ENCODE measurements around the gene CENPVL3. TPM values are rescaled to one million over a fixed set of nuclear protein-coding genes. Genes with fewer than 3 reads are reported as not detected.
"Not testable (repeated sequence)": the region's sequence is repeated elsewhere in the genome, so short reads cannot be mapped to it uniquely, and the experiment has no call there.

Gene CENPVL3
- total RNA-seq (2014; rRNA removed; shearing (Covaris generic)), result 0.31 and 0.44 TPM in 2 replicates

DNA sequence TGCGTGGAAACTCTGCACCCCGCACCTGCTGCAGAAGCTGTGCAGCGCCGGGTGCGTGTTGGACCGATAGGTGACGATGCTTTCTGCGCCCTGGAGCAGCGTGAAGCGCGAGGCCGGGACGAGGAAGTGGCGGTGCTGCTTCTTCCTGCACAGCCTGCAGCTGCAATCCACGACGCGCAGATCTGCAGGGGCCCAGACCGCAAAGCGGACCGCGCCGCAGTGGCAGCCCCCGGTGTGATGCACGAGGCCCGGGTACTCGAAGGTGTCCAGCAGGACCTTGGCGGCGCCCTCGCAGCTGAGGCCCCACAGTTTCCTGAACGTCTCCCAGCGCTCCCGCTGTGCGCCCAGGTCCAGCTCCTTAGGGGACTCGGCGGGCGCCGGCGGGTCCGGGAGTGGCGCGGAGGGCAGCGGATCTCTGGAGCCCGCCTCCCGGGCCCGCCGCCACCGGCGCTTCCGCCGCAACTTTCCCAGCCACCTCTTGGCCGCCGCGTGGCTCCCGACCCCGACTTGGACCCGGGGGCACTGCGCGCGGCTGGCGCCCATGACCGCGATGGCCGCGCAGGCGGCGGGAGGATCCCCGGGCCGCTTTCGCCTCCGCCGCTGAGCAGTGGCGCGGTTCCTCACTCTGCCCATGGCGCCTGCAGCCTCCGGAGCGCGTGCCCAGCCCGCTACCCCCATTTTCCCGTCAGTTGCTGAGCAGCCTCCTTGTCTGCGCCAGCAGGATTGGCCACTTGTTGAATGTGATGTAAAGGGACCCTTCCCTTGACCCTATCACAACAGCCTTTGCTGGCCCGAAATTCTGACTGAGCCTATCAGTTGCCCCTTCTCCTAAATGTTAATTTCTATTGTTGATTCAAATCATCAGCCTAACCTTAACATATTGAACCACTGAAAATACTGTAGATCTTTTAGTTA lies at the start of gene CENPVL3:
Gene CENPVL3, minus strand, starts transcription at position 672 of the 915 bp plus-strand sequence. Its CDS starts 39 bp downstream, at position 633.
- not testable (repeated sequence) for DNase-seq (ENCODE audit: low spot score)

DNA sequence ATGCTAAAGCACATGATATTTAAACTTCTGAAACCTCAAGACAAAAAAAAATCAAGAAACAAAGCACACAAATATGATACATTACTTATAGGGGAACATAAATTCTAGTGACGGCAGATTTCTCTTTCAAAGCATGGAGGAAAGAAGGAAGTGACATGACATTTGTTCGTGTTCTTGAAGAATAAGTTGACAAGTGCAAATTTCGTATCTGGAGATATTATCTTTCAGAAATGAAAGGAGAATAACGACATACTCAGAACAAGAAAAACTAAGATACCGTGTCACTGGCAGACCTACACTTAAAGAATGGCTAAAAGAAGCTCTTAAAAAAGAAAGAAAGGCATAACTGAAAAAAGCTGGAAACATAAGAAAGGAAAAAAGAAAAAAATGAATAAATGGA lies 47.3 kb upstream of the CENPVL3 start:
- in situ Hi-C loops (cut with HindIII; ENCODE audit: low sequenced_read_pairs), result no loop called here
- DNase-seq (ENCODE audit: low spot score), result no peak

More for the DNA sequence above, at the start of gene CENPVL3:
- in situ Hi-C loops (cut with HindIII; ENCODE audit: low sequenced_read_pairs), result not testable (repeated sequence)

DNA sequence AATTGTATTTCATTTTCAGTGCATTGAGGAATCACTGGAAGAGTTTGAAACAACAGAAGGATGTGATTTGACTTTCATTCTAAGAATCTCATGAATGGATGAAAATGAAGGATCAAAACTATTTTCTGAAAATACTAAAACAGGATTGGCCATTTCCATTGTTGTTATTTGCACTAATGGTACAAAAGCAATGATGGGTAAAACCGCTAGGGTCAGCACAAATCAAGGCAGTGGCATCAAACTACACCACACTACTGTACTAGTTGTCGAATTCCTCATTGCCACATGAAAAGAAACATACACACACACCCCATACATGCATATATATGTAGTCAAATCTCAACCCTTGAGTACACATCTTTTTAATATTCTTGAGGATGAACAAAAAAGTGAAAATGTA lies 24.7 kb upstream of the CENPVL3 start:
- in situ Hi-C loops (cut with HindIII; ENCODE audit: low sequenced_read_pairs), result no loop called here
- DNase-seq (ENCODE audit: low spot score), result no peak

DNA sequence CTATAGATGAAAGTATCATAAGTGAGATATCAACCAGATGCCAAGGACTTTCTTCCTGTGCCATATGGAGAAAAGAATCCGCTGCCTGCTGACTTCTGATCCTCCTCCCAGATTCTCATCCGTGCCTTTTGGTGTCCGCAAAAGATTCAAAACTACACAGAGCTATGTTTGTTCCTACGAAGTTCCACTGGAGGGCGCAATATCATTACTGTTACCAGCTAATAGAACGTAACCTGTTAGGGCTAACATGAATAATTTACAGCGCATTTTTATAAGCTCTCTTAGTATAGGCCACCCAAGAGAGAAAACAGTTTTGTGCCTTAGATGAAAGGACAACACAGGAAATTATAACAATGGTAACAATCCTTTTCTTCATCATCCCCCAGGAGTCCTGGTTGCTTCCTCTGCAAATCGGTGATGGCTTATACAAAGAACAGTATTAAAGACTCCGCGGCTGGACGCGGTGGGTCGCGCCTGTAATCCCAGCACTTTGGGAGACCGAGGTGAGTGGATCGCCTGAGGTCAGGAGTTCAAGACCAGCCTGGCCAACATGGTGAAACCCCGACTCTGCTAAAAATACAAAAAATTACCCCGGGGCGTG lies 22.8 kb upstream of the CENPVL3 start:
- in situ Hi-C loops (cut with HindIII; ENCODE audit: low sequenced_read_pairs), result no loop called here
- DNase-seq (ENCODE audit: low spot score), result peak; percentile 65

DNA sequence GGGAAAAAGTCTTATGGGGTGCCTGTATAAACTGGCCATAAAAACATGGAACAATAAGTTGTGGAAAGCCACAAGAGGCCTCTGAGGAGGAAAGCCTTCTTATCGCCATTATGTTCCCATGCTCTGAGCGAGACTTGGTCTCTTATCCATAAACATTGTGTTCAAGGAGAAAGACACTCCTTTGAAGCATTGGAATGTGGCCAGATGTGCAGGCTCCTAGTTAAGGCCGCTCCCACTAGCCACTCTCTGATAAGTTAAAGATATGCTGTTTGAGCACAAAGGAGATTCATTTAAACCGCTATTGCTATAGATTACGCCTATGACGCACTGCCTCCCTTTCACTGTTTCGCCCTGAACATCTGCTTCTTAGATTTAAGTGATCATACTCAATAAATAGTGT lies 17.8 kb upstream of the CENPVL3 start:
- in situ Hi-C loops (cut with HindIII; ENCODE audit: low sequenced_read_pairs); DNase-seq (ENCODE audit: low spot score): not testable (repeated sequence)

DNA sequence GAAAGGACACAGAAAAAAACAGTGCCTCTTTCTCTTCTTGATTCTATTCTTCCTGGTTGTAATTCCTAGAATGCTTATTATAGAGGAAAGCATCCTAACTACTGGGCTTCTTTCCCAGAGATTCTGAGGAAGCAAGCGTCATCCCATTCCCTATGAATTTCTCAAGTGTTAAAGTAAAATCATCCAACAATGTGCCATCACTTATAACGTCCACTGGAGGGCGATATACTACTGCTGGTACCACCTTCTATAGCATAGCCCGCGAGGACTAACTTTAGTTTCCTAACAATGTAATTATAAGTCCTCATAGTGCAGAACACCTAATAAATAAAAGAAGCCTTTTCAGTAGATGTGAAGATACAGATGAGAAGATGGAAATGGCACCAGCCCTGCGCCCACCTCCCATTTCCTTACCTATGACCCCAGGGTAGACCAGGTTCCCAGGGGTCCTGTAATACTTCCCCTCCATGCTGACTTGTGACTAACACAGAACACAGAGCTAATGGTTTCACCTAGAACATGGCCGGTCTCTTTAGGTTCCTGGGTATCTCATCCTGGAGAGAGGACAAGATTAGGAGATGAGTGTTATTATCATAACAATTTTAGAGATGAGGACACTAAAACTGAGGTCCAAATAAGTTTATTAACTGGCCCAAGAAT lies 4.2 kb downstream of the CENPVL3 start:
- DNase-seq (ENCODE audit: low spot score), result peak; percentile 12
- in situ Hi-C loops (cut with HindIII; ENCODE audit: low sequenced_read_pairs), result no loop called here

DNA sequence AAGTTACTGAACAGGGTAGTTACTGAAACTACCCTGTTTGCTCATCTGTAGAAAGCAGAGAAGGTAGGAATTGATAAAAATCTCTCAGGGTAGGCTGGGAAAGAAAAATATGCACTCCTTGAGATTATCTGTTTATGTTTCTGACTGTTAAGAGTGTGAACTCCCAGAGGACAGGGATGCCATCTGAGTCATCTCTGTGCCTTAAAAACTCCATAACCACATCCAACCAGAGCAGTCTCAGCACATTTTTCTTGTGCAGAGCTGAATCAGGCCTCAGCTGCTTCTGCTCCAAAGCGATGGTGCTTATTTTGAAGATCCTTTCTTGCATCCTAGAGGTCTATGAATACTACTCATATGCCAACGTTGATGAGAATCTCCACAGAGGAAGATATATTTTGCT lies 9.9 kb downstream of the CENPVL3 start:
- in situ Hi-C loops (cut with HindIII; ENCODE audit: low sequenced_read_pairs), result no loop called here
- no peak for DNase-seq (ENCODE audit: low spot score)

DNA sequence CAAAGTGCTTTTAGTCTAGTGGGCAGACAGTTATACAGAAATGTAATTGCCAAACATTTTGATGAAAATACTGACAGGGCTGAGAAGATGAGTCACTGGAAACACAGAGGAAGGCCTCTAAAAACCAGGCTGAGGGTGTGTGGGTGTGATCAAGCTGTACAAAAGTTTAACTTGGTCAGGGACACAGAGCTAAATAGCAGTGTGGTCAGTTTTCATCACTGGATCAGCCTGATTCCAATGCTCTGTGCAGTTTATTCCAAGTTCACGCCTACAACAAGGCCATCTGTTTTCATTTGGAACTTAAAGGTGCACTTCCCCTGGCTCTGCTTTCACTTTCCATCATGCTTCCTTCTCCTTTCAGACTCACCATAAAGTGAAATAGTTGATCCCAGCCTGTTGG lies 10.6 kb downstream of the CENPVL3 start:
- no peak for DNase-seq (ENCODE audit: low spot score)
- in situ Hi-C loops (cut with HindIII; ENCODE audit: low sequenced_read_pairs), result no loop called here

DNA sequence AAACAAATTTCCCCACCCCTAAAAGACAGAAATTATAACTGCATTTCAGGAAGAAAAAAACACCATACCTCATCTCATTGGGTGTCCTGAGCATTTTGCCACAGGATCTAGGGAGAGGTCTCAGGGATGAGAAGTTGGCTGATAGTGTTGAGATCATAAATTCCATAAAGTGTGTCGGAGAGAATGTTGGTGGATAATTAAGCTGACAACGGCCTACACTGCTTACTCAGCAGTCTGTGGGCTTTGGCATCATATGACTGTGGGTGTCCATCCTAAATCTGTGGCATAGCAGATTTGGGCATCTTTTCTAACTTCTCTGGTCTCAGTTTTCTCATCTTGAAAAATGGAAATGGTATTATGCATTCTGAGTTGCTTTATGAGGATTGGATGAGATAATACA lies 12.3 kb downstream of the CENPVL3 start:
- in situ Hi-C loops (cut with HindIII; ENCODE audit: low sequenced_read_pairs), result no loop called here
- DNase-seq (ENCODE audit: low spot score), result no peak

DNA sequence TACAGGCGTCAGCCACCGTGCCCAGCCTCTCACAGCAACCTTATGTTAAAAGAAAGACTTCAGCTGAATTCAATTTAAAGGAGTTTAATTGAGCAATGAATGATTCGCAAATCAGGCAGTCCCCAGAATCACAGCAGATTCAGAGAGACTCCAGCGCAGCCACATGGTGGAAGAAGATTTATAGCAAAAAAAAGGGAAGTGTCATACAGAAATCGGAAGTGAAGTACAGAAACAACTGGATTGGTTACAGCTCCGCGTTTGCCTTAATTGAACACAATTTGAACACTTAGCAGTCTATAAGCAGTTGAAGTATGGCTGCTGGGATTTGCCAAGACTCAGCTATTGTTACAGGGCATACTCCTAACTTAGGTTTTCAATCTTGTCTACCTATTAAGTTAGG lies 19.8 kb downstream of the CENPVL3 start:
- in situ Hi-C loops (cut with HindIII; ENCODE audit: low sequenced_read_pairs), result no loop called here
- DNase-seq (ENCODE audit: low spot score), result no peak

DNA sequence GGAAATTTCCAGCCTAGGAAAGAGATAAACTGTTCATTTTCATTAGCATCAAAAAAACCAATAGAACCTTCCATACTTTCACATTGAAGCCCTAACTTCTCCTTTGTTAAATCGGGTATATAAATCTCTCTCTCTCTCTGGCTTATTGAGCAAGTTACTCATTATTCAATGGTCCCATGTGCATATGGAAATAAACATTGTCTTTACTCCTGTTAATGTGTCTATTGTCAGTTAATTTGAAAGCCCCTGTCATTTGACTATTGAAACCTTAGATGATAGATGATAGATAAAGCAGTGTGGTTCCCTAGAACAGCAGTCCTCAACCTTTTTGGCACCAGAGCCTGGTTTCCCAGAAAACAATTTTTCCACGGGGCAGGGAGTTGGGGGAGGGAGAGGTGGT lies 46.8 kb downstream of the CENPVL3 start:
- DNase-seq (ENCODE audit: low spot score), result no peak
- in situ Hi-C loops (cut with HindIII; ENCODE audit: low sequenced_read_pairs), result no loop called here

DNA sequence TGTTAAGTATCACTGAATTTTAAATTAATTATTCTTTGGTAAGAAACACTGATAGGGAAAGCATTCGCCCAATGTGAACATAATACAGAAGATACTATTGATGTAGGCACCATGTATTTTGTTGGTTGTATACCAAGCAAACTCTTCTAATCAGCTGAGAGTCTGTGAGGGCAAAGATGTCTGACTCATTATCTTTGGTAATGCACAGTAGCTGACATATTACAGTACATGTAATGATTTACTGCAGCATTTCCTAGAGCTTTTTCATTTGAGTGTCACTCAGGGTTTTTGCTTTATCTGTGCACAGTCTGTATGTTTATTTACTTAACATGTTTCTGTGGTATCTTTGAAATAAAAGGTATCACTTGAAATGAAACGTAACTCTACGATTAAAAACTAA lies 49.2 kb downstream of the CENPVL3 start:
- no peak for DNase-seq (ENCODE audit: low spot score)
- in situ Hi-C loops (cut with HindIII; ENCODE audit: low sequenced_read_pairs), result no loop called here

DNA sequence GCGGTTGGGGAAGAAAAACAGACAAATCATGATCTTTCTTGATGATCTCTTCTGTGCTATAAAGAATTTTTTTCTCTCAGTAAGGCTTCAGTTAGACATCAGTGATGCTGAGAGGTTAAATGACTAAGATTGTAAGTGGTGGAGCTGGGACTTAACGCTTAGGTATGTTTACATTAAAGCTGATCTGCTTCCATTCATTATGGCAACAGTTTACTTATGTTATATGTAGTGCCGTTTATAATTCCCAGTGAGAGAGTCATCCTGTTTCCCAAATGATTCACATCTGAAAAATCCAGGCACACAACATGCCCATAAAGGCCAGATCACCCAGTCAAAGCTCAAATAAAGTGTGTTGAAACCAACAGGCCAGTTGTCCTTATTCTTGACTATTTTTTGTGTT lies 50.1 kb downstream of the CENPVL3 start:
- DNase-seq (ENCODE audit: low spot score), result no peak
- in situ Hi-C loops (cut with HindIII; ENCODE audit: low sequenced_read_pairs), result no loop called here

Other genes starting within 250 kb of the CENPVL3 start
- gene NUDT11, start 122.3 kb downstream of the CENPVL3 start, total RNA-seq (2014; rRNA removed; shearing (Covaris generic)), result 3.0 and 3.1 TPM in 2 replicates
- gene CENPVL2, start 63.9 kb upstream of the CENPVL3 start, total RNA-seq (2014; rRNA removed; shearing (Covaris generic)), result not detected in 2 replicates
- gene CENPVL1, start 91.6 kb upstream of the CENPVL3 start, total RNA-seq (2014; rRNA removed; shearing (Covaris generic)), result not detected in 2 replicates
- 6.2 and 9.4 TPM in 2 replicates for gene GSPT2, start 124.5 kb upstream of the CENPVL3 start, total RNA-seq (2014; rRNA removed; shearing (Covaris generic))